HepG2 (cell line): ENCODE measurements around the gene C2. TPM values are rescaled to one million over a fixed set of nuclear protein-coding genes. Genes with fewer than 3 reads are reported as not detected.
A peak's percentile ranks its signal among the peaks of the same experiment; 100 is the strongest.

Experiments
- BORCS8-MEF2B ChIP-seq: sonication (generic); formaldehyde crosslinking; IDR thresholded peaks from 2 replicates; pipeline ENCODE4 v1.8.0; 2022; ENCODE audit warnings: mild to moderate bottlenecking, missing genetic modification reagents
- ERF ChIP-seq: IDR thresholded peaks from 2 replicates; pipeline ENCODE4 v1.6.1; 2018; ENCODE audit warnings: missing biosample characterization, missing genetic modification reagents
- GLI4 ChIP-seq: sonication (generic); formaldehyde crosslinking; IDR thresholded peaks from 2 replicates; pipeline ENCODE4 v1.5.1; 2020; ENCODE audit warnings: missing genetic modification reagents, mild to moderate bottlenecking, moderate library complexity, borderline replicate concordance
- KAT2B ChIP-seq: fragments of 150-350 bp; IDR thresholded peaks from 2 replicates; pipeline ENCODE4 v1.6.1; 2014; ENCODE audit warnings: low read depth, low read length, borderline replicate concordance
- MYNN ChIP-seq: sonication (generic); formaldehyde crosslinking; IDR thresholded peaks from 2 replicates; pipeline ENCODE4 v1.4.0; 2020; ENCODE audit warnings: mild to moderate bottlenecking, low read depth, missing genetic modification reagents
- PHF21A ChIP-seq: sonication (generic); formaldehyde crosslinking; IDR thresholded peaks from 2 replicates; pipeline ENCODE4 v1.5.0; 2020; ENCODE audit warnings: mild to moderate bottlenecking, missing genetic modification reagents
- REXO4 ChIP-seq: sonication (generic); formaldehyde crosslinking; IDR thresholded peaks from 2 replicates; pipeline ENCODE4 v1.8.0; 2022; ENCODE audit warnings: missing genetic modification reagents, mild to moderate bottlenecking, borderline replicate concordance
- TCF7 ChIP-seq: sonication (generic); IDR thresholded peaks from 2 replicates; pipeline ENCODE4 v1.6.1; 2016; ENCODE audit warnings: antibody characterized with exemption, low read depth
- TCF7L2 ChIP-seq: IDR thresholded peaks from 2 replicates; pipeline ENCODE4 v1.6.1; 2011; ENCODE audit warnings: mild to moderate bottlenecking, low read depth, low read length, moderate library complexity
- TOE1 ChIP-seq: sonication (generic); formaldehyde crosslinking; IDR thresholded peaks from 2 replicates; pipeline ENCODE4 v1.4.0; 2020; ENCODE audit warnings: mild to moderate bottlenecking, missing genetic modification reagents
- ZEB1 ChIP-seq: IDR thresholded peaks from 2 replicates; pipeline ENCODE4 v1.6.1; 2012; ENCODE audit warnings: mild to moderate bottlenecking, low read depth, inconsistent platforms; ENCODE audit not compliant: insufficient replicate concordance
- ZNF10 ChIP-seq: sonication (generic); formaldehyde crosslinking; IDR thresholded peaks from 2 replicates; pipeline ENCODE4 v1.4.0; 2020; ENCODE audit warnings: mild to moderate bottlenecking, low read depth, missing genetic modification reagents, borderline replicate concordance
- ZNF12 ChIP-seq: sonication (generic); formaldehyde crosslinking; IDR thresholded peaks from 2 replicates; pipeline ENCODE4 v1.5.0; 2020; ENCODE audit warnings: missing genetic modification reagents
- ZNF224 ChIP-seq: sonication (generic); formaldehyde crosslinking; IDR thresholded peaks from 2 replicates; pipeline ENCODE4 v1.5.0; 2020; ENCODE audit warnings: mild to moderate bottlenecking, missing genetic modification reagents
- ZNF572 ChIP-seq: sonication (generic); formaldehyde crosslinking; IDR thresholded peaks from 2 replicates; pipeline ENCODE4 v1.5.1; 2020; ENCODE audit warnings: mild to moderate bottlenecking, missing genetic modification reagents
- ZNF747 ChIP-seq: sonication (generic); formaldehyde crosslinking; IDR thresholded peaks from 2 replicates; pipeline ENCODE4 v1.8.1; 2023; ENCODE audit warnings: missing genetic modification reagents, mild to moderate bottlenecking, borderline replicate concordance
- ZNF761 ChIP-seq: sonication (generic); formaldehyde crosslinking; conservative IDR thresholded peaks from 2 replicates; pipeline ENCODE4 v1.4.0; 2020; ENCODE audit warnings: mild to moderate bottlenecking, missing genetic modification reagents
- polyA plus RNA-seq, 8 experiments: library from polyadenylated mRNA; depleted of rRNA in 3 of 8; stranded (reverse) in 7 of 8; unstranded in 1 of 8; fragments of >200 nt; fragmentation: Illumina TruSeq in 4 of 8; extraction: Trizol in 4 of 8; gene quantifications; 2 replicates each; pipeline versions ENCODE4 v1.2.1 to v1.2.3, GENCODE V29; 2011 to 2016; ENCODE audit warnings: low read depth in 4 of 8, missing spikeins in 1 of 8, mixed read lengths in 1 of 8; ENCODE audit not compliant: insufficient read depth in 1 of 8
- total RNA-seq, 5 experiments: library from RNA; depleted of rRNA; stranded (reverse); fragments of >200 nt; fragmentation: Illumina TruSeq; extraction: Trizol; gene quantifications; 2 replicates each; pipeline ENCODE4 v1.2.3, GENCODE V29; 2016; ENCODE audit warnings: low read depth in 1 of 5
- TF ChIP-seq, protein P1 (sequence below): sonication (generic); formaldehyde crosslinking; IDR thresholded peaks from 2 replicates; pipeline ENCODE4 v1.5.0; 2020; ENCODE audit warnings: missing genetic modification reagents
- TF ChIP-seq, protein P2 (sequence below): sonication (generic); formaldehyde crosslinking; IDR thresholded peaks from 2 replicates; pipeline ENCODE4 v1.4.0; 2020; ENCODE audit warnings: missing genetic modification reagents
- TF ChIP-seq, protein P3 (sequence below): sonication (generic); formaldehyde crosslinking; conservative IDR thresholded peaks from 2 replicates; pipeline ENCODE4 v1.4.0; 2020; ENCODE audit warnings: missing genetic modification reagents
- TF ChIP-seq, protein P4 (sequence below): sonication (generic); formaldehyde crosslinking; IDR thresholded peaks from 2 replicates; pipeline ENCODE4 v1.4.0; 2020; ENCODE audit warnings: missing genetic modification reagents
- TF ChIP-seq, protein P5 (sequence below): sonication (generic); formaldehyde crosslinking; IDR thresholded peaks from 2 replicates; pipeline ENCODE4 v1.5.1; 2020; ENCODE audit warnings: missing genetic modification reagents, mild to moderate bottlenecking, borderline replicate concordance
- TF ChIP-seq, protein P6 (sequence below): sonication (generic); formaldehyde crosslinking; IDR thresholded peaks from 2 replicates; pipeline ENCODE4 v1.8.1; 2023; ENCODE audit warnings: mild to moderate bottlenecking, missing genetic modification reagents

Gene C2
- total and polyA plus RNA-seq, 2 of the 13 experiments (the other 11 are each of a cell fraction or from before 2014, with no cell fraction given), result 165 to 307 TPM

DNA sequence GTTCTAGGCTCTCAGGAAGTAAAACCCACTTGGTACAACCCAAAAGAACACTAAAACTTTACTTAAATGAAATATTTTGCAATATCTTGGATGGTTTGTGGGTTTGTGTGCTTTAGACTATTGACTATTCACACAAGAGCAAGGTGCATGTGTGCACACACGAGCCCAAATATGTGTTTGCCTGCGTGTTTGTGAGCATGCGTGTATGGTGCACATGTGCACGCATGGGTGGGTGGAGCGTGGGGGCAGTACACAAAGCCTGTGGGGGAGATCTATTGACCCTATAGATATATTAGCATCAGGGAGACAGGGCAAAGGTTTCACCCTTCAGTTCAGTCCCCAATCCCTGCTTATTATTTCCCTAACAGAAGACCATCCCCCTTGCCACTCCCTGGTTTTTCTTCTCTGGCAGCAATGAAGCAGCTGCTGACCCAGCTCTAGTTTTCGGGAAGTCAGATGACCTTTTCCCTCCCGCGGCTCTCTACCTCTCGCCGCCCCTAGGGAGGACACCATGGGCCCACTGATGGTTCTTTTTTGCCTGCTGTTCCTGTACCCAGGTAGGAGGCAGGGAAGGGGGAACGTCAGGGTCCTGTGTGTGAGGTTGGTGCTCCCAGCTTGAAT is at the start of gene C2 (continued):
- TF ChIP-seq, protein P1, sequence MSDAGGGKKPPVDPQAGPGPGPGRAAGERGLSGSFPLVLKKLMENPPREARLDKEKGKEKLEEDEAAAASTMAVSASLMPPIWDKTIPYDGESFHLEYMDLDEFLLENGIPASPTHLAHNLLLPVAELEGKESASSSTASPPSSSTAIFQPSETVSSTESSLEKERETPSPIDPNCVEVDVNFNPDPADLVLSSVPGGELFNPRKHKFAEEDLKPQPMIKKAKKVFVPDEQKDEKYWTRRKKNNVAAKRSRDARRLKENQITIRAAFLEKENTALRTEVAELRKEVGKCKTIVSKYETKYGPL (CRISPR knock-in tag), result no peak
- TF ChIP-seq, protein P2, sequence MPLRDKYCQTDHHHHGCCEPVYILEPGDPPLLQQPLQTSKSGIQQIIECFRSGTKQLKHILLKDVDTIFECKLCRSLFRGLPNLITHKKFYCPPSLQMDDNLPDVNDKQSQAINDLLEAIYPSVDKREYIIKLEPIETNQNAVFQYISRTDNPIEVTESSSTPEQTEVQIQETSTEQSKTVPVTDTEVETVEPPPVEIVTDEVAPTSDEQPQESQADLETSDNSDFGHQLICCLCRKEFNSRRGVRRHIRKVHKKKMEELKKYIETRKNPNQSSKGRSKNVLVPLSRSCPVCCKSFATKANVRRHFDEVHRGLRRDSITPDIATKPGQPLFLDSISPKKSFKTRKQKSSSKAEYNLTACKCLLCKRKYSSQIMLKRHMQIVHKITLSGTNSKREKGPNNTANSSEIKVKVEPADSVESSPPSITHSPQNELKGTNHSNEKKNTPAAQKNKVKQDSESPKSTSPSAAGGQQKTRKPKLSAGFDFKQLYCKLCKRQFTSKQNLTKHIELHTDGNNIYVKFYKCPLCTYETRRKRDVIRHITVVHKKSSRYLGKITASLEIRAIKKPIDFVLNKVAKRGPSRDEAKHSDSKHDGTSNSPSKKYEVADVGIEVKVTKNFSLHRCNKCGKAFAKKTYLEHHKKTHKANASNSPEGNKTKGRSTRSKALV (CRISPR knock-in tag), result no peak
- TF ChIP-seq, protein P3, sequence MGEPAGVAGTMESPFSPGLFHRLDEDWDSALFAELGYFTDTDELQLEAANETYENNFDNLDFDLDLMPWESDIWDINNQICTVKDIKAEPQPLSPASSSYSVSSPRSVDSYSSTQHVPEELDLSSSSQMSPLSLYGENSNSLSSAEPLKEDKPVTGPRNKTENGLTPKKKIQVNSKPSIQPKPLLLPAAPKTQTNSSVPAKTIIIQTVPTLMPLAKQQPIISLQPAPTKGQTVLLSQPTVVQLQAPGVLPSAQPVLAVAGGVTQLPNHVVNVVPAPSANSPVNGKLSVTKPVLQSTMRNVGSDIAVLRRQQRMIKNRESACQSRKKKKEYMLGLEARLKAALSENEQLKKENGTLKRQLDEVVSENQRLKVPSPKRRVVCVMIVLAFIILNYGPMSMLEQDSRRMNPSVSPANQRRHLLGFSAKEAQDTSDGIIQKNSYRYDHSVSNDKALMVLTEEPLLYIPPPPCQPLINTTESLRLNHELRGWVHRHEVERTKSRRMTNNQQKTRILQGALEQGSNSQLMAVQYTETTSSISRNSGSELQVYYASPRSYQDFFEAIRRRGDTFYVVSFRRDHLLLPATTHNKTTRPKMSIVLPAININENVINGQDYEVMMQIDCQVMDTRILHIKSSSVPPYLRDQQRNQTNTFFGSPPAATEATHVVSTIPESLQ (CRISPR knock-in tag), result no peak
- no peak for TF ChIP-seq ZNF10
- TF ChIP-seq GLI4 (CRISPR knock-in tag), result 0 out of 2 replicates have a peak, but pooled peaks have one; percentile 61
- TF ChIP-seq, protein P4, sequence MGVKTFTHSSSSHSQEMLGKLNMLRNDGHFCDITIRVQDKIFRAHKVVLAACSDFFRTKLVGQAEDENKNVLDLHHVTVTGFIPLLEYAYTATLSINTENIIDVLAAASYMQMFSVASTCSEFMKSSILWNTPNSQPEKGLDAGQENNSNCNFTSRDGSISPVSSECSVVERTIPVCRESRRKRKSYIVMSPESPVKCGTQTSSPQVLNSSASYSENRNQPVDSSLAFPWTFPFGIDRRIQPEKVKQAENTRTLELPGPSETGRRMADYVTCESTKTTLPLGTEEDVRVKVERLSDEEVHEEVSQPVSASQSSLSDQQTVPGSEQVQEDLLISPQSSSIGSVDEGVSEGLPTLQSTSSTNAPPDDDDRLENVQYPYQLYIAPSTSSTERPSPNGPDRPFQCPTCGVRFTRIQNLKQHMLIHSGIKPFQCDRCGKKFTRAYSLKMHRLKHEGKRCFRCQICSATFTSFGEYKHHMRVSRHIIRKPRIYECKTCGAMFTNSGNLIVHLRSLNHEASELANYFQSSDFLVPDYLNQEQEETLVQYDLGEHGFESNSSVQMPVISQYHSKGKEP (CRISPR knock-in tag), result no peak
- peak; percentile 86; the same call in 1 of the 2 replicates for TF ChIP-seq ZNF747
- peak; percentile 45 for TF ChIP-seq ERF
- no peak for TF ChIP-seq REXO4 (CRISPR knock-in tag)
- TF ChIP-seq TCF7, result peak; percentile 36; the same call in 1 of the 2 replicates
- TF ChIP-seq TOE1 (CRISPR knock-in tag), result no peak
- no peak for TF ChIP-seq ZNF572 (CRISPR knock-in tag)
- TF ChIP-seq, protein P5, sequence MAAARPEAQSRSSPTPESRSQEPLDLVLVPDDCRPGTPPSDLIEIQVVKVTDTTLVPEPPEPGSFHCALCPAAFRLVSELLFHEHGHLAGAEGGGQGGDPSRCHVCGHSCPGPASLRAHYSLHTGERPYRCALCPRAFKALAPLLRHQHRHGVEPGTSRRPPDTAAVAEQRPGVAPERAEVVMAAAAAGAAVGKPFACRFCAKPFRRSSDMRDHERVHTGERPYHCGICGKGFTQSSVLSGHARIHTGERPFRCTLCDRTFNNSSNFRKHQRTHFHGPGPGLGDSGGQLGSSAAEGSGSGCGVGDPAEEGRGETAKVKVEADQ (CRISPR knock-in tag), result no peak; the same call in 1 of the 2 replicates
- no peak for TF ChIP-seq MYNN (CRISPR knock-in tag)
- 0 out of 2 replicates have a peak, but pooled peaks have one; percentile 51 for TF ChIP-seq ZNF12
- TF ChIP-seq, protein P6, sequence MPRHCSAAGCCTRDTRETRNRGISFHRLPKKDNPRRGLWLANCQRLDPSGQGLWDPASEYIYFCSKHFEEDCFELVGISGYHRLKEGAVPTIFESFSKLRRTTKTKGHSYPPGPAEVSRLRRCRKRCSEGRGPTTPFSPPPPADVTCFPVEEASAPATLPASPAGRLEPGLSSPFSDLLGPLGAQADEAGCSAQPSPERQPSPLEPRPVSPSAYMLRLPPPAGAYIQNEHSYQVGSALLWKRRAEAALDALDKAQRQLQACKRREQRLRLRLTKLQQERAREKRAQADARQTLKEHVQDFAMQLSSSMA (CRISPR knock-in tag), result no peak
- TF ChIP-seq ZNF761, result no peak
- TF ChIP-seq TCF7L2, result no peak
- TF ChIP-seq PHF21A (CRISPR knock-in tag), result peak; percentile 94
- peak; percentile 79 for TF ChIP-seq ZEB1
- TF ChIP-seq BORCS8-MEF2B (CRISPR knock-in tag), result peak; percentile 90
- TF ChIP-seq KAT2B, result no peak
- TF ChIP-seq ZNF224, result no peak
